Spleen (tissue), 7 donors: Measurements from ENCODE around the gene DMRT2.

Experiments used
- POLR2AphosphoS5 ChIP-seq, 3 donors: sonication (generic); formaldehyde crosslinking; IDR thresholded peaks; one replicate each; pipeline ENCODE4 v1.5.1; 2017; ENCODE audit warnings: antibody characterized with exemption in 3 of 3
- TF ChIP-seq, protein P1 (sequence below), 11 experiments: fragments of 200-600 bp in 7 of 11; fragments of 450-650 bp in 4 of 11; sonication (generic) in 4 of 11; IDR thresholded peaks in 8 of 11; conservative IDR thresholded peaks in 3 of 11; 1 replicate in 7 of 11; 2 replicates in 4 of 11; pipeline versions ENCODE4 v1.4.0 to v1.8.0; 2016 to 2021; ENCODE audit warnings: antibody characterized with exemption in 11 of 11, inconsistent platforms in 4 of 11, mild to moderate bottlenecking in 1 of 11
- donor health status: DM: no; HTN: no; CAD: no; lungs with moderate emphysema.
- donor health status: DM: no; HTN: no; CAD: no.
- donor health status: DM: no; HTN: no; CAD: no.

DNA sequence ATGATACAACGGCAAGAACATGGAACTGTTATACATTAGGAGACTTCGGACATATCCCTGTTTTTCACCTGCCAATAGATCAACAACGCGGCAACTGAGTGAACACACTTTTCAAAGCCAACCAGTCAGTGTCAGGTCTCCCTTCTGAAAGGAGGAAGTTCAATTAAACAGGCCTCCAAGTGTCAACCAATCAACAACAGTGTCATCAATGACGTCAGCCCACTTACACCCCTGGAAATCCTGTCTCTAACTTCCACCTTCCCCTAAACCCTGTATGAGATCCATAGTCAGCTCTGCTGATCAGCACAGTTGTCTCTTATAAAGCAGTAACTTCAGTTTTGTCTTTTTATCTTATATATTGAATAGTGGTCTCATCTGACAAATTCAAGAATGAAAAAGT, 37.1 kb upstream of the DMRT2 start:
- TF ChIP-seq POLR2AphosphoS5 (IDR thresholded peaks at IDR 0.05): no peak
- TF ChIP-seq, protein P1, sequence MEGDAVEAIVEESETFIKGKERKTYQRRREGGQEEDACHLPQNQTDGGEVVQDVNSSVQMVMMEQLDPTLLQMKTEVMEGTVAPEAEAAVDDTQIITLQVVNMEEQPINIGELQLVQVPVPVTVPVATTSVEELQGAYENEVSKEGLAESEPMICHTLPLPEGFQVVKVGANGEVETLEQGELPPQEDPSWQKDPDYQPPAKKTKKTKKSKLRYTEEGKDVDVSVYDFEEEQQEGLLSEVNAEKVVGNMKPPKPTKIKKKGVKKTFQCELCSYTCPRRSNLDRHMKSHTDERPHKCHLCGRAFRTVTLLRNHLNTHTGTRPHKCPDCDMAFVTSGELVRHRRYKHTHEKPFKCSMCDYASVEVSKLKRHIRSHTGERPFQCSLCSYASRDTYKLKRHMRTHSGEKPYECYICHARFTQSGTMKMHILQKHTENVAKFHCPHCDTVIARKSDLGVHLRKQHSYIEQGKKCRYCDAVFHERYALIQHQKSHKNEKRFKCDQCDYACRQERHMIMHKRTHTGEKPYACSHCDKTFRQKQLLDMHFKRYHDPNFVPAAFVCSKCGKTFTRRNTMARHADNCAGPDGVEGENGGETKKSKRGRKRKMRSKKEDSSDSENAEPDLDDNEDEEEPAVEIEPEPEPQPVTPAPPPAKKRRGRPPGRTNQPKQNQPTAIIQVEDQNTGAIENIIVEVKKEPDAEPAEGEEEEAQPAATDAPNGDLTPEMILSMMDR (IDR thresholded peaks at IDR 0.05 in 8 of 11, conservative IDR thresholded peaks at IDR 0.05 in 3 of 11): no peak
